GM19035 (cell line): Measurements from ENCODE around the gene IQSEC3.
"Not testable (repeated sequence)": the region's sequence is repeated elsewhere in the genome, so short reads cannot be mapped to it uniquely, and the experiment has no call there.

Experiments used
- ATAC-seq: cut with Tn5 transposase; IDR thresholded peaks from one replicate; pipeline ENCODE4 v1.9.1; 2021; ENCODE audit not compliant: unreplicated experiment

Gene IQSEC3

GRCh38 chr12:66428-66781, at the start of gene IQSEC3:
IQSEC3 (plus strand) TSS chr12:66767; CDS start chr12:66883, 116 bp downstream.
- not testable (repeated sequence) for ATAC-seq

- not testable (repeated sequence) for ATAC-seq
Measured at GRCh38 chr12:17370-18340, 48.9 kb upstream of the IQSEC3 start.

- ATAC-seq, result not testable (repeated sequence)
Measured at GRCh38 chr12:18821-19567, 47.6 kb upstream of the IQSEC3 start.

- ATAC-seq, result not testable (repeated sequence)
Measured at GRCh38 chr12:19906-20305, 46.7 kb upstream of the IQSEC3 start.

- ATAC-seq, result no peak
Measured at GRCh38 chr12:20757-21156, 45.8 kb upstream of the IQSEC3 start.

GRCh38 chr12:21301-22189, 45.0 kb upstream of the IQSEC3 start:
- no peak for ATAC-seq

- no peak for ATAC-seq
Measured at GRCh38 chr12:22190-22529, 44.4 kb upstream of the IQSEC3 start.

- no peak for ATAC-seq
Measured at GRCh38 chr12:22530-23201, 43.9 kb upstream of the IQSEC3 start.

- not testable (repeated sequence) for ATAC-seq
Measured at GRCh38 chr12:27904-28303, 38.7 kb upstream of the IQSEC3 start.

GRCh38 chr12:38775-39174, 27.8 kb upstream of the IQSEC3 start:
- not testable (repeated sequence) for ATAC-seq

- not testable (repeated sequence) for ATAC-seq
Measured at GRCh38 chr12:39555-40265, 26.9 kb upstream of the IQSEC3 start.

GRCh38 chr12:44352-44751, 22.2 kb upstream of the IQSEC3 start:
- not testable (repeated sequence) for ATAC-seq

- not testable (repeated sequence) for ATAC-seq
Measured at GRCh38 chr12:45235-45990, 21.2 kb upstream of the IQSEC3 start.

GRCh38 chr12:45991-46358, 20.6 kb upstream of the IQSEC3 start:
- not testable (repeated sequence) for ATAC-seq

GRCh38 chr12:46542-46941, 20.0 kb upstream of the IQSEC3 start:
- not testable (repeated sequence) for ATAC-seq

- not testable (repeated sequence) for ATAC-seq
Measured at GRCh38 chr12:47699-48226, 18.8 kb upstream of the IQSEC3 start.

GRCh38 chr12:49149-49548, 17.4 kb upstream of the IQSEC3 start:
- ATAC-seq, result not testable (repeated sequence)

- not testable (repeated sequence) for ATAC-seq
Measured at GRCh38 chr12:51087-51486, 15.5 kb upstream of the IQSEC3 start.

- not testable (repeated sequence) for ATAC-seq
Measured at GRCh38 chr12:51962-52361, 14.6 kb upstream of the IQSEC3 start.
